Panc1 (cell line): ENCODE measurements around the gene NR4A1.

Experiments
- CTCF ChIP-seq: fragments of 450-650 bp; IDR thresholded peaks from 2 replicates; pipeline ENCODE4 v1.5.1; 2017; ENCODE audit warnings: mild to moderate bottlenecking
- POLR2AphosphoS5 ChIP-seq: IDR thresholded peaks from 2 replicates; pipeline ENCODE4 v1.6.1; 2012; ENCODE audit warnings: mild to moderate bottlenecking, low read depth, low read length, moderate library complexity
- REST ChIP-seq, 2 experiments: IDR thresholded peaks; 2 replicates each; pipeline ENCODE4 v1.6.1; 2011 to 2012; ENCODE audit warnings: low read depth in 2 of 2, control low read depth in 1 of 2, low read length in 1 of 2, mild to moderate bottlenecking in 1 of 2, moderate library complexity in 1 of 2; ENCODE audit not compliant: insufficient read depth in 1 of 2
- SIN3A ChIP-seq: IDR thresholded peaks from 2 replicates; pipeline ENCODE4 v1.6.1; 2012; ENCODE audit warnings: low read depth, mild to moderate bottlenecking, low read length, moderate library complexity, borderline replicate concordance; ENCODE audit not compliant: insufficient read depth
- TCF7L2 ChIP-seq: IDR thresholded peaks from 2 replicates; pipeline ENCODE4 v1.6.1; 2011; ENCODE audit warnings: mild to moderate bottlenecking, low read depth, low read length, inconsistent platforms

- no peak for TF ChIP-seq CTCF
- TF ChIP-seq REST (IDR thresholded peaks at IDR 0.05; ENCODE audit: insufficient read depth in 1 of 2, low read depth in 2 of 2, low read length in 1 of 2), result no peak
- TF ChIP-seq POLR2AphosphoS5, result no peak
- TF ChIP-seq SIN3A, result no peak
- TF ChIP-seq TCF7L2, result no peak
These were observed 32.7 kb upstream of the NR4A1 start for GRCh38 chr12:52018433-52019112.
